ENCODE results near the gene NKTR. TPM values are rescaled to one million over a fixed set of nuclear protein-coding genes. Genes with fewer than 3 reads are reported as not detected.

Gene NKTR
- total RNA-seq, 1 donor from 2014 or later = 87.3 TPM

- Histone ChIP-seq H3K27ac (no peak overlapping the region), H3K27me3 (ENCODE audit: low read depth) (no peaks in the 10 kb centered on the region), H3K4me3 (no peak overlapping the region), H3K9me3 (no peaks in the 10 kb centered on the region), H3K4me1 (no peaks in the 10 kb centered on the region), H3K36me3 (no peaks in the 10 kb centered on the region)
- DNase-seq = no peak
- no peak for TF ChIP-seq CTCF (IDR thresholded peaks at IDR 0.05)
- no peak for ATAC-seq
- intact Hi-C loops (cut with DNase I) = no loop called here
Measured at GRCh38 chr3:42675909-42676308, 75.4 kb downstream of the NKTR start.

GRCh38 chr3:42678447-42678846 is 78.0 kb downstream of the NKTR start:
- DNase-seq = no peak
- ATAC-seq = no peak
- intact Hi-C loops (cut with DNase I) = no loop called here

GRCh38 chr3:42680271-42680670 is 79.8 kb downstream of the NKTR start:
- no peaks in the 10 kb centered on the region for H3K36me3 ChIP-seq
- TF ChIP-seq CTCF (IDR thresholded peaks at IDR 0.05) = no peak
- peaks cover 2% of the 10 kb centered on the region for H3K27me3 ChIP-seq (ENCODE audit: low read depth)
- intact Hi-C loops (cut with DNase I) = no loop called here
- ATAC-seq = no peak
- DNase-seq = no peak
- no peaks in the 10 kb centered on the region for H3K4me1 ChIP-seq
- H3K27ac ChIP-seq = no peak overlapping the region
- no peak overlapping the region for H3K4me3 ChIP-seq
- H3K9me3 ChIP-seq = no peaks in the 10 kb centered on the region

More at GRCh38 chr3:42678447-42678846, 78.0 kb downstream of the NKTR start:
- Histone ChIP-seq H3K4me1 (no peaks in the 10 kb centered on the region), H3K27ac (no peak overlapping the region), H3K4me3 (no peak overlapping the region), H3K27me3 (ENCODE audit: low read depth) (no peaks in the 10 kb centered on the region), H3K36me3 (no peaks in the 10 kb centered on the region), H3K9me3 (no peaks in the 10 kb centered on the region)
- TF ChIP-seq CTCF (IDR thresholded peaks at IDR 0.05) = no peak

- Histone ChIP-seq H3K36me3 (no peaks in the 10 kb centered on the region), H3K27me3 (ENCODE audit: low read depth) (peaks cover 7% of the 10 kb centered on the region), H3K9me3 (no peaks in the 10 kb centered on the region), H3K4me3 (no peak overlapping the region), H3K4me1 (no peaks in the 10 kb centered on the region), H3K27ac (no peak overlapping the region)
- no peak for TF ChIP-seq CTCF (IDR thresholded peaks at IDR 0.05)
- DNase-seq = no peak
- no peak for ATAC-seq
- intact Hi-C loops (cut with DNase I) = no loop called here
Measured at GRCh38 chr3:42680806-42681205, 80.3 kb downstream of the NKTR start.

- H3K27ac ChIP-seq = no peak overlapping the region
- no peaks in the 10 kb centered on the region for H3K36me3 ChIP-seq
- H3K9me3 ChIP-seq = no peaks in the 10 kb centered on the region
- no peak for TF ChIP-seq CTCF (IDR thresholded peaks at IDR 0.05)
- H3K4me3 ChIP-seq = no peak overlapping the region
- H3K27me3 ChIP-seq (ENCODE audit: low read depth) = peaks cover 14% of the 10 kb centered on the region
- intact Hi-C loops (cut with DNase I) = no loop called here
- DNase-seq (no peak), ATAC-seq (no peak)
- H3K4me1 ChIP-seq = no peaks in the 10 kb centered on the region
Measured at GRCh38 chr3:42681361-42682038, 81.0 kb downstream of the NKTR start.

Data from lower lobe of right lung (tissue), 2 donors.